ENCODE measurements around the gene TRIM9.

GRCh38 chr14:51014086-51014485 is 80.8 kb downstream of the TRIM9 start:
- TF ChIP-seq CTCF (conservative IDR thresholded peaks at IDR 0.05) (no peak), ZFX (IDR thresholded peaks at IDR 0.05) (no peak)
